NCI-H128 (cell line): ENCODE results near the gene SH3GL2.
"Not testable (repeated sequence)": the region's sequence is repeated elsewhere in the genome, so short reads cannot be mapped to it uniquely, and the experiment has no call there.

Source experiments
- DNase-seq: peaks from one replicate; lab custom pipeline; 2025; ENCODE audit not compliant: unreplicated experiment; lab: John Stamatoyannopoulos, UW

SH3GL2 gene

DNA sequence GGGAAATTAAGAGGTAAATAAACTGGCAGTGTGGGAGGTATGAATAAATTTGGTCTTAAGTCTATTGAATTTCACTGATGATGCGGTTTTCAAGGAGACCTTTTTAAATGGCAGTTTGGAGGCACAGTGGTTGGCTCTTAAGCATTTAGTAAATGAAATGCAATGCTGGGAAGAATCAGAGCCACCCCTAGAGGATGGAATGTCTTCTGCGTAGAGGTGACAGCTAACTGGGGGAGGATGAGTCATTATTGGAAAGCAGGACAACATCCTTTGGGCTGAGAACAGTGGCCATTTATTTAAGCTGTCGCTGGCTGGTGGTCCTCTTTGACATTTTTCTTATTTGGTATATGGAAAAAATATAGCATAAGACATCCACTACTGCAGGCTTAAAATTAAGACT is 163.2 kb downstream of the SH3GL2 start:
- no peak for DNase-seq

DNA sequence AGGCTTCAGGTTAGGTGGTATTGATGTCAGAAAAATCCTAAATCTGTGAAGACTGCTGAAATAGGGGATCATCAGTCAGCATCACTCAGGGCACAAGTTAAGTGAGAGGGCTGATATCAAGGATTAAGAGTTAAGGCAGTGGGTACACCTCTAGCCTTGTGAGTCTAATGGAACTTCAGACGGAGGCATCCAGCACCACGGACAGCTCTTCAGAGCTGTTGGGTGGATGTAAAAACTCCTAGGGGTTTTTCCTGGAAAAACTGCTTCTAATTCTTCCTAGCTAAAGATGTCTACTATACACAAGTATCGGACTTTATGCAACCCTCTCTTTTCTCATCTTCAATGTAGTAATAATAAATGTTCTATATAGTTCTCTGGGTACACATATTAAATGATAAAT is 165.9 kb downstream of the SH3GL2 start:
- DNase-seq = no peak

- no peak for DNase-seq
Measured at GRCh38 chr9:17750269-17750668, 171.4 kb downstream of the SH3GL2 start.

DNA sequence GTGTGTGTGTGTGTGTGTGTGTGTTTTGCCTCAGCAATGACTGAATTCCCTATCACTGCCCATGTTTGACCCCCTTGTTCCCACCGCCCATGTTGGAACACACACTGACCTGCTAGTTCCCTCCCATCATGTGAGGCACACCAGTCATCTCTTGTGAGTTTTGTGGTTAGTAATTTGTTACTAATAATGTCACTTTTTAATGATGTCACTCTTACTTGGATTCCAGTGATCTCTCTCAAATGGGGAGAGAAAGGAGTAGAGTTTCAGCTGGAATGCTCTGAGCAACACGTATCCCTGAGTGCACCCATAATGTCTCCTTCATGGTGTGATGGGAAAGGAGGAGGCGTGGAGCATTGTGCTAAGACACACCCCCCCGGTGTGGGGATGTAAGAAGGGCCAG is 172.6 kb downstream of the SH3GL2 start:
- DNase-seq = no peak

- no peak for DNase-seq
Measured at GRCh38 chr9:17752021-17752420, 173.2 kb downstream of the SH3GL2 start.

GRCh38 chr9:17757816-17758215 is 178.9 kb downstream of the SH3GL2 start:
- no peak for DNase-seq

GRCh38 chr9:17760250-17760649 is 181.4 kb downstream of the SH3GL2 start:
- no peak for DNase-seq

- no peak for DNase-seq
Measured at GRCh38 chr9:17761984-17762676, 183.3 kb downstream of the SH3GL2 start.

DNA sequence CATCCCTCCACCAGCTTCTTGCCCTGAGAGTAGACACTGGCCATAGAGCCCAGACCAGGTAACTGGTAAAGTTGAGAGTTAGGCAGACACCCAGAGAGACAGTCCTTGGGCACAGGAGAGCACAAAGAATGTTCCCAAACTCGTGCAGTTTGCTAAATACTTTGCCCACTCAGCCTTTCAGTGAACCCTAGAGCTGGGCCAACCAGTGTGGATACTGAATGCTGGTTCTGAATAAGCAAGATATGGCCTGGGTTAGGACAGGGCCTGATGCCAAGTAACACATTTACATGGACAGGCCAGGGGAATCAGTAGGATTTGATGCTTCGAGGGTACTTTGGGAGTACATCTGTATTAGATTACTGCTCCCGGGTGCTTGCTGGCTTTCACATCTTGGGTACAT is 185.4 kb downstream of the SH3GL2 start:
- no peak for DNase-seq

DNA sequence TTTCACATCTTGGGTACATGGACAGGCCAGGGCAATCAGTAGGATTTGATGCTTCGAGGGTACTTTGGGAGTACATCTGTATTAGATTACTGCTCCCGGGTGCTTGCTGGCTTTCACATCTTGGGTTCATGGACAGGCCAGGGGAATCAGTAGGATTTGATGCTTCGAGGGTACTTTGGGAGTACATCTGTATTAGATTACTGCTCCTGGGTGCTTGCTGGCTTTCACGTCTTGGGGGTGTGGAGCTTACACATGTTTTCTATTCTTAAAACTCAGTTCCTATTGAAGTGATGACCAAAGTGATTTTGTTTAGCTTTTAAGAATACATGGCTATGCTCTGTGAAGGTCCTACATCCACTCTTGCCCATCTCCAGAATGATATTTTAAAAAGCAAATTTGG is 186.3 kb downstream of the SH3GL2 start:
- DNase-seq = not testable (repeated sequence)

DNA sequence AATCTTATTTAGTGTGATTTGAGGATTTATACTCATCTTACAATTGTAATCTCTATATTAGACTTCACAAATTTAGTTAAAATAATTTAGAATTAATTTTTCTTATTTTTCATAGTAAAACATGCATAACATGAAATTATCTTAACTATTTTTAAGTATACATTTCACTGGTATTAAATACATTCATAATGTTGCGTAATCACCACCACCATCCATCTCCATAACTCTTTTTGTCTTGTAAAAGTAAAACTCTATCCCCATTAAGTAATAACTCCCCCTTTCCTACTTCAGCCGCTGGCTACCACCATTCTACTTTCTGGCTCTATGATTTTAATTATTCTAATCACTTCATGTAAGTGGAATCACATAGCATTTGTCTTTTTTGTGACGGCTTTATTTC is 193.4 kb downstream of the SH3GL2 start:
- no peak for DNase-seq

DNA sequence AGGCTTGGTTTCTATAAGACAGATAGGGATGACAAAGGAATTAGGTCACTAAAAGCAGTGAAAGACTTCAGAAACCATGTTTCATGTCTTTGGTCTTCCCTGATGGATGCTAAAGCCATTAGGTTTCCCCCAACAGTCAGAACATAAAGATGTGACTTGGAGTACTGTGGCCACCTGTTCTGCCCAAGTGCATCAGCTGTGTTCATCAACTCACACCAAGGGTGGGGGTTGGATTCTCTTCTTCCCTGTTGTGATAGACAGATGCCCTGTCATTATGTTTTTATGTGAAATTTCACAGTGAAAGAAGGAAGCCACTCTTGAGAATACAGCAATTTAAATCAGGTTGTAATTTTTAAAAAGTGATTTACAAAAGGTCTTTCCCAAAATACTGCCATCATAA is 196.8 kb downstream of the SH3GL2 start:
- DNase-seq = no peak

DNA sequence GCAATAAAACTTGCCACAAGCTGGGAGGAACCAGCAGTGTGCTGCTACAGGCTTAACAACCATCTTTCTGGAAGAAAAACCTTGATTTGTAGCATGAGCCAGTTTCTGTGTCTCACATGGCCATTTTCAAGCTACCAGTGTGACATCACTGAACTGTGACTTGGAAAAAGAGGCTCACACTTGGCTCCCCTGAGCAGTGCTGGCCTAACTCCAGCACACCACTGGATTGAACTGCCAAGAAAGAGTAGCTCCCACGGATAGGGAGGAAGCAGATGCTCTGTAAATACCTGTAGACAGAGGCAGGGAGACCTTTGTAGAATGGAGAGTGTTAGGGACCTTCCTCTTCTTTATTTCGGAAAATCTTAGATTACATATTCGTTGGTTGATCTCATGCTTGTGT is 197.9 kb downstream of the SH3GL2 start:
- DNase-seq = no peak

DNA sequence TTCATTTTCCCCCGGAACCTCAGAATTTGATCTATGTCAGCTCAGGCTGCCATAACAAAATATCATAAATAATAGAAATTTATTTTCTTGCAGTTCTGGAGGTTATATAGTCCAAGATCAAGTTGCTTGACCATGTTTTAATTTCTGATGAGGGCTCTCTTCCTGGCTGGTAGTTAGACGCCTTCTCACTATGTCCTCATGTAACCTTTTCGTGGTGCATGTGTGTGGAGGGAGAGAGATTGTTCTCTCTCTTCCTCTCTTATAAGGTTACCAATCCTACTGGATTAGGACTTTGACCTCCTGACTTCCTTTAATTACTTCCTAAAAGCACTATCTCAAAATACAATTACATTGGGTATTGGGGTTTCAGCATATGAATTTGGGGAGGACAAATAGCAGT is 198.6 kb downstream of the SH3GL2 start:
- no peak for DNase-seq

- DNase-seq = no peak
Measured at GRCh38 chr9:17782430-17783149, 203.7 kb downstream of the SH3GL2 start.

- no peak for DNase-seq
Measured at GRCh38 chr9:17783227-17783626, 204.4 kb downstream of the SH3GL2 start.

GRCh38 chr9:17789316-17789715 is 210.4 kb downstream of the SH3GL2 start:
- no peak for DNase-seq

DNA sequence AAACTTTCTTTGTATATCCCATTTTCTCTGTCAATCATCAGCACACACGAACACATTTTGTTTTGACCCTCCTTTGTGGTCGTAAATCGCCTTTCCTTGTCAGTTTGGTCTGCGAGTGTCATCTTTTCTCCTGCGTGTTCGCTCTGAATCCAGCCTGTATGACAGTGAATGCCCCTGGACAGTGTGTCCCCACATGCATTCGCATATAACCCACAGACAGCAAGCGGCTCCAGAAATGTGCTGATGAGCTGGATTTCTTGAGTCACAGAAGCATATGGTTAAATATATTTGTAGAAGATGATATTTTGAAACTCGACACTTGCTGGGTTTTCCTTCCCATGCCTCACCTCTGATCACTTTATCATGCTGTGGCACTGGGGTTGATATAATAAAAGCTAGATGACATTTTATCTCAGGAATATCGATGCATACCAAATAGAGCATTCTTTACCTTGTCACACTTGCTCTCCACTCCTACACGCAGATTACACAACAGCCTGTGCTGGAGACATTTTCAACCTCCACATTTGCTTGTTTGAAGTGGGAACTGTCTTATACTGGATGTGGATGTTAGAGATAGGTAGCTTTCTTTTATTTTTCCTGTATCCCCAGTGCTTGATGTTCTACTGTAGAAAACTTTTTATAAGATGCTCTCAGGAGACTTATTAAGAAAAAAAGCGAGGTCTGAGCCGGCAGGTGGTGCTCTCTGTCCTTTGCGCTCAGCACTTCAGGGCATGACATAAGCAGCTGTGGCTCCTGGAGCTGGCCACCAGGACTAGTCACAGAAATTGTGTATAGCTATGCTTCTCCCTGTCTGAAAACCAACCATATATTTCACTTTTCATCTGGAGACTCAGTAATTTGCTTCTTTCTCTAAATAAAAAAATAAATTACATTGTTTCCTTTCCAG is 215.1 kb downstream of the SH3GL2 start:
- DNase-seq = no peak

GRCh38 chr9:17795744-17796143 is 216.9 kb downstream of the SH3GL2 start:
- DNase-seq = no peak

DNA sequence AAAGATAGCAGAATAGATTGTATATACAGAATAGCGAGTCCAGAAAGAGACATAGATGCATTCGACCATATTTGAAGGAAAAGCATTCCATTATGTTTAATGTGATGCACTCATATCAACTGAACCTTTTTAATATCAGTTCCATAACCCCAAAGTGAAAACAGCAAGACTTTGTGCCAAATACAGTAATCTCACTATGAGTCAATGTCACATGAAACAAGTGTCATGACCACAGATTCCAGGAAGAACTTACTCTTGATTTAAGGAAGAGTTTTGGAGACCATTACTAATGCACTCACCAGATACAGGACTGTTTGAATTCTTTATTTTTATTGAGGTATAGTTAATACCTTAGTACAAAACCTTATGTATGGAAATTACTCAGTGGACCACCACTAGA is 220.5 kb downstream of the SH3GL2 start:
- no peak for DNase-seq

- DNase-seq = no peak
Measured at GRCh38 chr9:17800418-17800817, 221.6 kb downstream of the SH3GL2 start.
